Stimulated activated CD8-positive, alpha-beta memory T cell treated with anti-CD3 and anti-CD28 coated beads, Interleukin-2, amount 100 ng/mL, for 48 hours (primary cell): Measurements from ENCODE around the gene LGMN.

Experiments used
- DNase-seq, 2 donors: peaks; one replicate each; pipeline ENCODE4 v3.0.0-alpha.2; 2020; ENCODE audit warnings: low read depth in 2 of 2

The LGMN gene

GRCh38 chr14:92675976-92676375, 72.5 kb downstream of the LGMN start:
- DNase-seq, result no peak

GRCh38 chr14:92675421-92675820, 73.0 kb downstream of the LGMN start:
- no peak for DNase-seq

- no peak for DNase-seq
Observed at GRCh38 chr14:92673601-92674150, 74.8 kb downstream of the LGMN start.

GRCh38 chr14:92670643-92671366, 77.6 kb downstream of the LGMN start:
- DNase-seq, result no peak

- no peak for DNase-seq
Observed at GRCh38 chr14:92670160-92670559, 78.3 kb downstream of the LGMN start.

- no peak for DNase-seq
Observed at GRCh38 chr14:92668276-92668973, 80.0 kb downstream of the LGMN start.

GRCh38 chr14:92666251-92666650, 82.2 kb downstream of the LGMN start:
- DNase-seq, result no peak

- DNase-seq, result no peak
Observed at GRCh38 chr14:92665661-92666110, 82.7 kb downstream of the LGMN start.

- no peak for DNase-seq
Observed at GRCh38 chr14:92663049-92663448, 85.4 kb downstream of the LGMN start.

- no peak for DNase-seq
Observed at GRCh38 chr14:92660571-92660970, 87.9 kb downstream of the LGMN start.

- no peak for DNase-seq
Observed at GRCh38 chr14:92659765-92660561, 88.5 kb downstream of the LGMN start.

- no peak for DNase-seq
Observed at GRCh38 chr14:92658684-92659083, 89.7 kb downstream of the LGMN start.

- no peak for DNase-seq
Observed at GRCh38 chr14:92658160-92658559, 90.3 kb downstream of the LGMN start.

- DNase-seq, result no peak
Observed at GRCh38 chr14:92657457-92658142, 90.8 kb downstream of the LGMN start.

GRCh38 chr14:92656306-92657081, 91.9 kb downstream of the LGMN start:
- DNase-seq, result no peak

GRCh38 chr14:92655419-92656201, 92.8 kb downstream of the LGMN start:
- DNase-seq, result no peak

GRCh38 chr14:92654239-92654901, 94.1 kb downstream of the LGMN start:
- no peak for DNase-seq
